GM19372 (cell line): Measurements from ENCODE around the gene MST1.

Experiments used
- ATAC-seq: cut with Tn5 transposase; IDR thresholded peaks from one replicate; pipeline ENCODE4 v1.9.1; 2021; ENCODE audit warnings: mild to moderate bottlenecking, low read depth, moderate library complexity; ENCODE audit not compliant: unreplicated experiment

MST1 gene

GRCh38 chr3:49641292-49641691, 48.0 kb downstream of the MST1 start:
- no peak for ATAC-seq

GRCh38 chr3:49639551-49639950, 49.7 kb downstream of the MST1 start:
- no peak for ATAC-seq

- ATAC-seq: no peak
Measured at GRCh38 chr3:49638445-49638844, 50.8 kb downstream of the MST1 start.

- ATAC-seq: no peak
Measured at GRCh38 chr3:49636883-49637609, 52.2 kb downstream of the MST1 start.

GRCh38 chr3:49634736-49635135, 54.5 kb downstream of the MST1 start:
- ATAC-seq: no peak
